ENCODE measurements around the gene WBP11. TPM values are rescaled to one million over a fixed set of nuclear protein-coding genes. Genes with fewer than 3 reads are reported as not detected.
A peak's percentile ranks its signal among the peaks of the same experiment; 100 is the strongest.

Gene WBP11
- total and polyA plus RNA-seq, 2 of the 13 experiments (the other 11 are each of a cell fraction or from before 2014, with no cell fraction given), result 7.6 to 31.0 TPM

GRCh38 chr12:14803011-14803829, at the start of gene WBP11, which contains the start of gene C12orf60 (continued):
- TF ChIP-seq ZNF281 (CRISPR knock-in tag; IDR thresholded peaks at IDR 0.05; ENCODE audit: borderline replicate concordance) (no peak), ZFP1 (CRISPR knock-in tag; IDR thresholded peaks at IDR 0.05) (no peak), NONO (IDR thresholded peaks at IDR 0.05) (no peak), NONO (CRISPR knock-in tag; conservative IDR thresholded peaks at IDR 0.05) (peak; percentile 51), MAFF (IDR thresholded peaks at IDR 0.05; ENCODE audit: low read depth, low read length) (no peak), BRD4 (CRISPR knock-in tag; IDR thresholded peaks at IDR 0.05) (no peak), HIVEP1 (CRISPR knock-in tag; IDR thresholded peaks at IDR 0.05) (no peak; the same call in 1 of the 2 replicates), ZNF264 (CRISPR knock-in tag; IDR thresholded peaks at IDR 0.05) (no peak), SALL2 (CRISPR knock-in tag; IDR thresholded peaks at IDR 0.05) (0 out of 2 replicates have a peak, but pooled peaks have one; percentile 26), ZNF619 (CRISPR knock-in tag; IDR thresholded peaks at IDR 0.05) (0 out of 2 replicates have a peak, but pooled peaks have one; percentile 28), ZNF136 (CRISPR knock-in tag; IDR thresholded peaks at IDR 0.05; ENCODE audit: low read depth) (no peak), ARNT (IDR thresholded peaks at IDR 0.05) (no peak), MIER2 (CRISPR knock-in tag; IDR thresholded peaks at IDR 0.05) (no peak), SKI (IDR thresholded peaks at IDR 0.05; ENCODE audit: partially characterized antibody) (no peak), ARID5B (CRISPR knock-in tag; IDR thresholded peaks at IDR 0.05) (peak; percentile 51), BORCS8-MEF2B (CRISPR knock-in tag; IDR thresholded peaks at IDR 0.05) (no peak; the same call in 1 of the 2 replicates), ZMYM3 (CRISPR knock-in tag; IDR thresholded peaks at IDR 0.05) (no peak), ZNF510 (CRISPR knock-in tag; IDR thresholded peaks at IDR 0.05; ENCODE audit: low read depth) (no peak; the same call in 1 of the 2 replicates), ZNF430 (CRISPR knock-in tag; IDR thresholded peaks at IDR 0.05) (peak; percentile 63), DZIP1 (CRISPR knock-in tag; IDR thresholded peaks at IDR 0.05) (no peak), ZNF580 (CRISPR knock-in tag; IDR thresholded peaks at IDR 0.05; ENCODE audit: borderline replicate concordance, low read depth) (no peak; the same call in 1 of the 2 replicates), ELF1 (CRISPR knock-in tag; IDR thresholded peaks at IDR 0.05) (peak; percentile 79)
